GM21390 (cell line): ENCODE data around the gene PRDM11.

Experiments used
- ATAC-seq: cut with Tn5 transposase; IDR thresholded peaks from one replicate; pipeline ENCODE4 v1.9.1; 2021; ENCODE audit not compliant: unreplicated experiment

PRDM11 gene

DNA sequence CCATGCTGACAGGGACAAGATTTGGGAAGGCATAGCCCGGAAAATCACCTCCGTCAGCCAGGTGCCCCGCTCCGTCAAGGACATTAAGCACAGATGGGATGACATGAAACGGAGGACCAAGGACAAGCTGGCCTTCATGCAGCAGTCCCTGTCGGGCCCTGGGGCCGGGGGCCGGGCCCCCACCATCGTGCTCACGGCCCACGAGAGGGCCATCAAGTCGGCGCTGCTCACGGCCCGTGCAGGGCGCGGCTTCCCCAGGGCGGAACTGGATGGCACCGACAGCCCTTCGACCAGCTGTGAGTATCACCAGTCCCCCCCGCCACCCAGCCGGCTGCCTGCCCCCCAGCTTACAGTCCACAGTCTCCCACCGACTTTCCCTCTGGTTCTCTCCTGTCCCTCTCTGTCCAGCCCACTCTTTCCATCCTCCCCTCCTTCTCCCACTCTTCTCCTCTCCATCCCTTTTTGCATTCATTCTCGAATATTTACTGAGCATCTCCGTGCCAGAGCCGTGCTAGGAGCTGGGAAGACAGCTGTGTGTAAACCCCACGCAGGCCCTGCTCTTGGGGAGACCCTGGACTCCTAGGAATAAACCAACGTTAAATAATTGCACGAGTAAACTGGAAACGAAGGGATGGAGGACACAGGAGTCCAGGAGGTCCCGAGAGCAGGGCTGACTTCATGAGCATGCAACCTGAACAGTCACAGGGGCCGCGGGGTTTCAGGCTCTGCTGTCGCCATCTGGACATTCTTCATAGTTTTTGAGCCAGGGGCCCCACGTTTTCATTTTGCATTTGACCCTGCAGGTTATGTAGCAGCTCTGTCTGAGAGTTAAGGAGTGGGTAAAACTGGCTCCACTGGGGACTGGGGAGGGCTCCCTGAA, 62.8 kb downstream of the PRDM11 start:
- ATAC-seq, result no peak

DNA sequence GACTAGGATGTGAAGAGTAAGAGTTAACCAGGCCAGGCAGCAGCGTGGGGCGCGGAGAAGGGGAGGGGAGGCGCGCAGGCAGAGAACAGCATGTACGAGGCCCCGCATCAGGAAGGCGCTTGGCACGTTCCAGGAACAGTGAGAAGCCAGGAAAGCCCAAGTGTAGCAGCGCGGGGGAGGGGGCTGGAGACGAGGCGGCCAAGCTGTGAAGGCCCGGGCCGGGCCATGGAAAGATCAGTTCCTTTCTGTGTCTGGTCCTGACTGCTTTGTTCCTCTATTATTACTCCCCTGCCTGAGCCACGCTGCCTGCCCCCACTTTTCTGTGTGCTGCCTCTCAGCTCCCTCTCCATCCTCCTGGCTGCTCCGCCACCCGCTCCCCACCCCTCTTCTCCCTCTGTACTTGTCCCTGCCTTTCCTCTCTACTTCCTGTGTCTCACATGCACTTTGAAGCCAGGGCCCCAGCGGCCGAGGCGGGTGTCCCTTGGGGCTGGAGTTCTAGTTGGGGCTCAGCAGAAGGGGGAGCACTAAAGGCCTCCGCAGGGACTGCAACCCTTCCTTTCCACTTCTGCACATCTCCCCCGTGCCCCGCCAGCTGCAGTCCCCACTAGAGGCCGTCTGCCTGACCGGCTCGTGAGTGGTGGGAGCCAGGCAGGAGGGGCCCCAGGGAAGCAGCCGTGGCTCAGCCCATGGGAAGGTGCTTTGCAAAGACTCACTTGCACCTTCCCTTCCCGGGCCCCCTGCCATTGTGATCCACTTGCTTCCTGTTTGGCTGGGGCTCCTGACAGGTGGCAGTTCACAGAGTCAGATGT, 63.7 kb downstream of the PRDM11 start:
- no peak for ATAC-seq

DNA sequence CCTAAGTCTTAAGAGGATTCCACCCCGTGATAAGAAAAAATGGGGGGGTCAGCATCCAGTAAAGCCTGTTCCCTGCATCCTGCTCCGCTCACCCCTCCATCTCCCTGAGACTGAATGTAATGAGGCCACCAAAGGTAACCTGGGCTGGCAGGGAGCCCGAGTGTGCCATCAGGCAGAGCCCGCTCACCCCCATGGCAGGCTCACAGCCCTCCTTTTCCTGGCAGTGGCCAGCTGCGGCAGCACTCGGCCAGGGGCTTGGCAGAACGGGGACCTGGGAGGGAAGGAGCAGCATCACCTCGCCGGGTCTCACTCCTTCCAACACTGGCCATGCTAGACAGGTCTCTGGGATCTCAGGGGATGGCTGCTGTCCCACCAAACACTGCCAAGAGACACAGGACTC, 64.4 kb downstream of the PRDM11 start:
- no peak for ATAC-seq

DNA sequence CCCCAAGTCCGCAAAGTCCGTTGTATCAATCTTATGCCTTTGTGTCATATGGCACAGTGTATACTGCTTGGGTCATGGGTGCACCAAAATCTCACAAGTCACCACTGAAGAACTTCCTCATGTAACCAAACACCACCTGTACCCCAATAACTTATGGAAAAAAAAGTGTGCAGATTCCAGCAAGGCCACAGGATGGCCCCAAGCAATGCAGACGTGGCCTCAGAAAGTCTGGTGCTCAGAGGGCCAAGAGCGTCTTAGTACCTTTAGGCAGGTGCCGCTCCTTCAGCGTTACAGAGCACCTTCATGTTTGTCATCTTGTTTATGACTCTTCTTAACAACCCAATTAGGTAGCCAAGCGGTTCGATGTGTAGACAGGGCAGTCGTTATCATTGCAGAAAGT, 65.3 kb downstream of the PRDM11 start:
- no peak for ATAC-seq

DNA sequence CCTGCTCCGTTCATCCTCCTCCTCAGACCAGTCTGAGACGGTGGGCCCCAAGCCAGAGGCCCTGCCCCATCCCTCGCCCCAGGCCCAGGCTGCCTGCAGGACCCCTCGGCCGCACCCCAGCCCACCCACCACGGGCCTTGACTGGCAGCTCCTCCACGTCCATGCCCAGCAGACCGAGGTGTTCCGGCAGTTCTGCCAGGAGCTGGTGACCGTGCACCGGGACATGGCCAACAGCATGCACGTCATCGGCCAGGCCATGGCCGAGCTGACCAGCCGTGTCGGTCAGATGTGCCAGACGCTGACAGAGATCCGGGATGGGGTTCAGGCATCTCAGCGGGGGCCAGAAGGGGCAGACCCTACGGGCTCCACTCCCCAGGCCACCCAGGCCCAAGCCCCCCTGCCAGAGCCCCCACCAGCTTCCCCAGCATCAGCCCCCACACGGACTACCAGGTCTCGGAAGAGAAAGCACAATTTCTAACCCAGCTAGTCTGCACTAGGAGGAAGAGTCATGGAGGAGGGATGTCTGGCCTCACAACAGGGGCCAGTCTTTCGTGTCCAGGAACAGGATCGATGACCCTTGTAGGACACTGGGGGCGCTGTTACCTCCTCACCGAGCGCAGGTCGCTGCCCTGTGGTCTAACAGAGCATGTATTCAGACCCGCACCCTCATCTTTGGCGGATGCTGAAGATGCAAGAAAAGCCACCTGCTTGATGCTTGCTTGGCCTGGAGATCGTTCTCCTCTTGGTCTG, 66.3 kb downstream of the PRDM11 start:
- no peak for ATAC-seq

DNA sequence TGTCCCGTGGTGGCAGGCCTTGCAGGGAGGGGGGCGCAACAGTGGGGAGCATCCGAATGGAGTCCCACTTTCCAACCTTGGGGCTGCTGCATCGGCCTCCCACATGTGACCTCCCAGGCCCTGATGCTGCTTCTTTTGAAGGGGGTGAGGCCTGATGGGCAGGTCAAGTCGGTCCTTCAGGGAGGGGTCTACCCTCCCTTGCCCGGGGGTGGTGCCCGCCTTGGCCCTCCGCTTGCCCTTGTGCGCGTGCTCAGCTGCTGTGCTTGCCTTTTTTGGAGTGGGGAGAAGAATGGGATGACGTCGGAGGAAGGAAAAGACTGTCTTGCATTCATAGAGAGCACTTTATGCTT, 66.9 kb downstream of the PRDM11 start:
- ATAC-seq, result no peak

DNA sequence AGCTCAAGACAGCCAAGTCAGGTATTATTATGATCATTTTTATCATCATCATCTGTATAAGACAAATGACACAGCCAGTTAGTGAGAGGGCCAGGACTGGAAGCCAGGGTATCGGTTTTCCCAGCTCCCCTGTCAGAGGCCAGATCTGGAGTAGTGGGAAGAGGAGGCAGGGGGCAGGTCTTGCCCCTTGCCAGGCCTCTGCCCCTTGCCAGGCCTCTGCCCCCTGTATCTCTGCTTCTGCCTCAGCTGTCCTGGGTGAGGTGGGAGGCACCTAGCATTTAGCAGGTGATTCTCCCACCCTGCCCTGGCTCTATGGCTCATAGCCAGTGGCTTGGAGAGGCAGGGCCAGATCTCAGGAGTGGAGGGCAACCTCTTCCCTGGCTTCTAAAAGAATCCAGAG, 67.3 kb downstream of the PRDM11 start:
- ATAC-seq, result no peak

DNA sequence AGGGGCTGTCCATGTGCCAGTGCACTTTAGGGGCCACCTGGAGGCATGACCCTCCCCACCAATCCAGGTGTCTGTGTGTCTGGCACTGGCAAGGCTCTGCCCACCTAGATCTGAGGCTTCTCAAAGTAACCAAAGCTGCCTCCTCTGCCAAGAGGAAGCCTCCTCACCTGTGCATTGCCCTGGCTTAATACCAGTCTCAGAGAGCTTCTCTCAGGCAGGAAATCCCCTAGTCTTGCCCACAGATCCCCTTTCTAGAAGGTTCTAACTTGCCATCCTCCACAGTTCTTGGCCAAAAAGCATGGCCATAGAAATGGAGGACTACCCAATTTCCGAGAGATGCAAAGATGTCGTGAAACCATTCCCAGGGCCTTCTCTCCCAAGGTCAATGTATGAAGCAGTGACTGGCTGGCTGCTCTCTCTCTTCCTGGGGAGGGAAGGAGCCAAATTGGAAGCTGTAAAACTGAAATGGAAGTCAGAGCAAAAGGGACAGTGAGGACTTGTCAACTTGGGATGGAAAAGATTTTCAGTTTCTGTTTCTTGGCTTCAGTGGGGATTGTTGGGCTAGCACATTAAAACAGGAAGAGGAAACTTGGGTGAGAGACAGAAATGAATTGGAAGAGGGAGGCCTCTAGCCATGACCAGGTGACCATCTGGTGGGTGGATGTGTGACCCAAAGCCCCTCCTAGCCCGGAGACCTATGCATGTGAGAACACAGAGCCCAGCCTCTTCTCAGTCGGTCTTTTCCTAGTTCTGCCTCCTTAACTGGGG, 68.8 kb downstream of the PRDM11 start:
- no peak for ATAC-seq

DNA sequence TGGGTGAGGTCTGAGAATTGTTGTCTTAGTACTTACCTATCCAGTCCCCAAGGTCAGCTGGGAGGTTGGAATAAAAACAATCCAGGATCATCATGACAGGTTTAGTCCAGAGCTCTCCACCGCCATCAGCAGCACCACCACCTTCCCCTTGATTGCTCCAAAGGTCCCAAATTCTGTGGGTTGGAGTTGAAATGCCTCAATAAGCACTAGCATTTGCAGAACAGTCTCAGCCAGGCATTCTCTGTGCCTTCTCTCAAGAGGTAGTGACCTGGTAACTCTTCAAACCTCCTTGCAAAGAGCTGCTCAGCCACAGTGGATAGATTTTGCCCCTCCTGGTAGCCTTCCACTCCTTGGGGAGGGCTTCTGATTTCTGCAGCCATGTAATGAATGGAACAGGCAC, 69.6 kb downstream of the PRDM11 start:
- ATAC-seq, result no peak

DNA sequence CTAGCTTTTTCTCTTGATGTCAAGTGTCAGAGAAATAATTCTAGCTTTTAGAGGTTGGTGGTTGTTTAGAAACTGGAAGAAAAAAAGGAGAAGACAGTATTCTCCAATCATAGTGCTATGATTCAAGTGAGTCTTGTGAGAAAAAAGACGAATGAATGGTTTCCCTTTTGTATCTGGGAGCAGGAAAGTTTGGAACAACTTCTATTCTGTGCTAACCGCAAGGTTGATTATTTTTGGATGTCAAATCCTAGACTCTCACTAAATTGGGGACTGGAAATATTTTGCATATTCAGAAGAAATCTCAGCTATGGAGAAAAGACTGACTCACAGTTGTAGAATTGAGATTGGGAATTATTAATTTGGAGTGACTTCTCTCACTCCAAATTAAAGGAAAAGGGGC, 70.5 kb downstream of the PRDM11 start:
- no peak for ATAC-seq

DNA sequence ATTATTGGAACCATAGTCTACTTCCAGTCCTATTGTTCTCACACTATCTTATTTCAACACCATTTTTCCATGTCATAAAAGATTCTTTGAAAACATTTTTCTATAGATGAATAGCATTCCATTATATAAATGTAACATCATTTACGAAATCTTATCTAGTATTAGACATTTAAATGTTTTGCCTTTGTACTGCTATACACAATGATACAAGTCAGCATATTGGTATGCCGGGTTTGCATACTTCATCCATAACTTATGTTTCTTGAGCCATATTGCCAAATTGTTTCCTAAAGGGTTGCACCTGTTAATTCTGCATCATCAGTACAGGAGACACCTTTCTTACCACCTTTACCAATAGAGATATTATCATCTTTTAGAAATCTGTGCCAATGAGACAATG, 71.6 kb downstream of the PRDM11 start:
- ATAC-seq, result no peak

DNA sequence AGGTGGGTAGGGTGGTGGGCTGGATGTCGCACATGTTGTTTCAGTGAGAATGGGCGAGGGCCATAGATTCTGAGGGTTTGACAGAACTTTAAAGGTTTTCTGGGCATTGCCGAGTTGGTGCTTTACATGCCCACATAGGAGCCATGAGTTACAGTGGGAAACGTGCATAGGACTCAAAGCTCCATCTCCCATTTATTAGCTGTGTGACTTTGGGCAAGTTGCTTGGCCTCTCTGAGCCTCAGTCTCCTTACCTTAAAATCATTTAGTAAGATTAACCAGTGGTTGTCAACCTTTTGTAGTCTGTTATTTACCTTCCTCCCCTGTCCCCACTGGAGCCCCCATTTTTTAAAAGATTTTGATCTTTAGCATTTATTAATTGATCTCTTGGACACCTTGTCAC, 72.3 kb downstream of the PRDM11 start:
- no peak for ATAC-seq

DNA sequence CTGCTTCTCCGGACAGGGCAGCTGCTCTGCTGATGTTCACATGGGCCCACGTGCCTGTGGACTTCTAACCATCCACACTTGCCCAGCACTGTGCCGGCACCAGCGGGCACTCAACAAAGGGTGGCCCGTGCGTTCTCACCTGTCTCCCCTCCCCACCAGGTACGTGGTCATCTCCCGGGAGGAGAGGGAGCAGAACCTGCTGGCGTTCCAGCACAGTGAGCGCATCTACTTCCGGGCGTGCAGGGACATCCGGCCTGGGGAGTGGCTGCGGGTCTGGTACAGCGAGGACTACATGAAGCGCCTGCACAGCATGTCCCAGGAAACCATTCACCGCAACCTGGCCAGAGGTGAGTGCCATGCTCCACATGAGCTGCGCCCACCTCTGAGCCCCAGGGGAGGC, 73.0 kb downstream of the PRDM11 start:
- no peak for ATAC-seq

DNA sequence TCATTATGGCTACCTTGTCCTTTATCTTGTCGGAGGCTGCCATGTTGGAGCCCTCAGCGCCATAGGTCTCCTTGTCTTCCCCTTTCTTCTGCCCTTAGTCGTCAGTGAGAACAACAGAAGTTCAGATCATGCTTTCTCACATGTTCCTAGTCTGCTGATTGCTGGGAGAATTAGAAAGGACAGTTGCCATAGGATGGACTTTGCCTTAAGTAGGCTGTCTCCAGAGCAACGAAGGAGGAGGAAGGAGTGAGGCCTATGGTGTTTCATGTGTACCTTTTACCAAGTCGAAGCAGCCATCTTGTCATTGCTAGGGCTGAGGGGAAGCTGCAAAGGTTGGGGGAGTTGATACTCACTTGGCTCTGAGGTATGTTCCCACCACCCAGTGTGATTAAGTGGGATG, 77.1 kb downstream of the PRDM11 start:
- no peak for ATAC-seq

DNA sequence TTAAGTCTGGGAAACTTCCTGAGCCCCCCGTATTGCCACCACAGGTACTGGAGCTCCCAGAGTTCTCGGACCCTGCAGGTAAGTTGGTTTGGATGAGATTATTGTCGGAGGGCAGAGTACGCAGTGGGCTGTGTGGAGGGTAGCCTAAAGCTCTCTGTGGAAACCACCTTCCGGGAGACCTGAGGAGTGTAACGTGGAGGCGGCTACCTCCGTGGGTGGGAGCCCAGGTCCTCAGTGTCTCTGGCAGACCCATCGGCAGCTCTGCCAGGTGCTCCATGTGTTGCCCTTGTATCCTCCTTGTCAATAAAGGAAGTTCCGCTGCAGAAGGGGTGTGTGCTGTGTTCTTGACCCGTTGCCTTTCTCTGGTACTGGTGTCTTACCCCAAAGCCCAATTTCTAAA, 78.3 kb downstream of the PRDM11 start:
- ATAC-seq, result no peak

DNA sequence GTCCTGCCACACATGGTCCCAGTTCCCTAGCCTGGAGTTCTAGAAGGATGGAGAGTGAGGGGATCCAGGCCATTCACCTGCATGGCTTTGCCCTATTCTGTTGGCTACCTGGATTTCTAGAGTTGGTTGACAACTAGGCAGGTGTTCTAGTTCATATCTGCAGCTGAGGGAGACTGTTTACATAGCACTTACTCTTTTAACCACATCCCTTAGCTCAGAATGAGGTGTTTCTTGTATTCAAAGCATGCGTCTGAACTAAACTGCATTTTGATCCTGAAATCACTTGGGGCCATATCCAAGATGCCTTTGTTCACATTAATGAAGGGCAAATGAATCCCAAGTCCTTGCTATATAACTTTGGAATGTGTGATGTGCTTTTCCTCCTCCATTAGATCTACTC, 78.8 kb downstream of the PRDM11 start:
- no peak for ATAC-seq

DNA sequence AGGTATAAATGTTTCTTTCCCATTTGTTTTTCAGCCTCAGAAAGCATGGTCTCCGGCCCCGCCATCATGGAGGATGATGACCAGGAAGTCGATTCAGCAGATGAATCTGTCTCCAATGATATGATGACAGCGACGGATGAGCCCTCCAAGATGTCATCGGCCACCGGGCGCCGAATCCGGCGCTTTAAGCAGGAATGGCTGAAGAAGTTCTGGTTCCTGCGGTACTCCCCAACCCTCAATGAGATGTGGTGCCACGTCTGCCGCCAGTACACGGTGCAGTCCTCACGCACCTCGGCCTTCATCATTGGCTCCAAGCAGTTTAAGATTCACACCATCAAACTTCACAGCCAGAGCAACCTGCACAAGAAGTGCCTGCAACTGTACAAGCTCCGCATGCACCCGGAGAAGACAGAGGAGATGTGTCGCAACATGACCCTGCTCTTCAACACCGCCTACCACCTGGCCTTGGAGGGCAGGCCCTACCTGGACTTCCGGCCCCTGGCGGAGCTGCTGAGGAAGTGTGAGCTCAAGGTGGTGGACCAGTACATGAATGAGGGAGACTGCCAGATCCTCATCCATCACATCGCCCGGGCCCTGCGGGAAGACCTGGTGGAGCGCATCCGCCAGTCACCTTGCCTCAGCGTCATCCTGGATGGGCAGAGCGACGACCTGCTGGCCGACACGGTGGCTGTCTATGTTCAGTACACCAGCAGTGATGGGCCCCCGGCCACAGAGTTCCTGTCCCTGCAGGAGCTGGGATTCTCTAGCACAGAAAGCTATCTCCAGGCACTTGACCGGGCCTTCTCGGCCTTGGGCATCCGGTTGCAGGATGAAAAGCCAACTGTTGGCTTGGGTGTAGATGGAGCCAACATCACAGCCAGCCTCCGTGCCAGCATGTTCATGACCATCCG, 79.8 kb downstream of the PRDM11 start:
- ATAC-seq, result no peak

DNA sequence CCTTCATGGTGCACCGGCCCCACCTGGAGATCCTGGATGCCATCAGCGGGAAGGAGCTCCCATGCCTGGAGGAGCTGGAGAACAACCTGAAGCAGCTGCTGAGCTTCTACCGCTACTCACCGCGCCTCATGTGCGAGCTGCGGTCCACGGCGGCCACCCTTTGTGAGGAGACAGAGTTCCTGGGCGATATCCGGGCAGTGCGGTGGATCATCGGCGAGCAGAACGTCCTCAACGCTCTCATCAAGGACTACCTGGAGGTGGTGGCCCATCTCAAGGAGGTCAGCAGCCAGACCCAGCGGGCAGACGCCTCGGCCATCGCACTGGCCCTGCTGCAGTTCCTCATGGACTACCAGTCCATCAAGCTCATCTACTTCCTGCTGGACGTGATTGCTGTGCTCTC, 80.5 kb downstream of the PRDM11 start:
- no peak for ATAC-seq

DNA sequence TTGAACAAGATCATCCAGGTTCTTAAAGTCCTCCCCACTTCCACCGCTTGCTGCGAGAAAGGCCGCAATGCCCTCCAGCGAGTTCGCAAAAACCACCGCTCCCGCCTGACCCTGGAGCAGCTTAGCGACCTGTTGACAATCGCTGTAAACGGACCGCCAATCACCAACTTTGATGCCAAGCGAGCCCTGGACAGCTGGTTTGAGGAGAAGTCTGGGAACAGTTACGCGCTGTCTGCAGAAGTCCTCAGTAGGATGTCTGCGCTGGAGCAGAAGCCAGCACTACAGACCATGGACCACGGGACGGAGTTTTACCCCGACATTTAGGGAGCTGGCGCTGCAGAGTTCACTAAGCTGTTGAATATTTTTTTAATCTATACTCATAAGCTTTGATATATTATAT, 81.4 kb downstream of the PRDM11 start:
- ATAC-seq, result no peak
